Measurements from ENCODE around the gene LIPC.

The LIPC gene

GRCh38 chr15:58501006-58501405, 69.2 kb downstream of the LIPC start:
- no peak for DNase-seq

DNA sequence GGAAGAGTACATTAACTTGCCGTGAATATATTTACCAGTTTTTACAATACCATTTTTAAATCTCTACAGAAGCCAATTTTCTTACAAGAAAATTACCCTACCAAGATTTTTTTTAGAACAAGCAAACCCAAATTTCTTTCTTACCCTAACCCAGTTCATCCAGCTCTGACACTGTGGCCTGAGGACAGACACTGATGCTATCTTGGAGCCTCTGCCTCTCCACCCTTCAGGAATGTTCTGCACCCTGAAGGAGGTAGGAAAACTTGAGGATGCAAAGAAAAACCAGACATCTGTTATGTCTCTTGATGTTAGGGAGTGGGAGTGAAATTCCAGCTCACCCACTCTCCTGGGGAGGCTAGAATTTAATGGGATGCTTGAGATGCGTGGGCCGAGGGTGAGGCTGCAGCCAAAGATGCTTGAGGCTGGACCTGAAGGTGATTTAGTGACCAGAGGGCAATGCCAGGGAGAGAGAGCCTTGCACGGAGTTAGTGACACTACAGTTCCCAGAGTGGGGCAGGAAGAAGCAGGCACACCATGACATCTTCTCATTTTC, 69.9 kb downstream of the LIPC start:
- DNase-seq = no peak

DNA sequence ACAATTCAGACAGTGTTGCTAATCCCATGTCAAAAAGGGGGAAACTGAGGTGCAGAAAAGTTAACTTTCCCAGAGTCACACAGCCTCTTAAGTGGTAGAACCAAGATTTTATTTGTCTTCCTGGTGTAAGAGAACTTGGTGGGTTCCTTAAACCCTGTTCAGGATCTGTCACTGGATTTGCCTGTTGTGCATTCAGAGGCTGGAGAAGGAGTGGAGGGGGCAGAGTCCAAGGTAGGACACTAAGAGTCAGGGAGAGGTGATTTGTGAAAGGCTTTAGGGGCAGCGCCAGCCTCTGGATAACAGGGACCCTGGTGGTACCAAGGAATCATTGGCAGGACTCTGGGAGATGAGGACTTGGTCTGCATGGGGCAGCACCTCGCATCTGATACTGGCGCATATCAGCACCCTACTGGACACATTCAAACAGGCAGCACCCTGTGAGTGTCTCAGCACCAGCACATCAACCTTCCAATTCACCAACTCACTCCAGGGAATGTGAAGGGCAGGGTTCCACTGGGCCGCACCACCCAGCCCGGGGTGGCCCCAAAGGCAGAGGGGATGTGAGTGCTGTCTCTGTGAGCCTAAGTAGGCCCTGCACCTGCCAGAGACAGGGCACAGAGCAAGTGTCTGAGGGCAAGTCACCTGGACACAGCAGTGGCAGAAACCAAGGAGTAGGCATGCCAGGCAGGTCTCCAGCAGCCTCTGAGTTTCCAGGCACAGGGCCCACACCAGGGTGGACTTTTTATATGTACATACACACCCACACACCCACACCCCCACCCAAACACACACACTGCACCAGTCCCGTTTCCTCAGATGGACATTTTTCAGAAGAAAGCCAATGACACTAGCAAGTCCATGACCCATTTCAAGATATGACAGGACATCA, 71.6 kb downstream of the LIPC start:
- no peak for DNase-seq

GRCh38 chr15:58504674-58505234, 73.0 kb downstream of the LIPC start:
- DNase-seq = no peak

- DNase-seq = no peak
Measured at GRCh38 chr15:58505581-58505980, 73.8 kb downstream of the LIPC start.

DNA sequence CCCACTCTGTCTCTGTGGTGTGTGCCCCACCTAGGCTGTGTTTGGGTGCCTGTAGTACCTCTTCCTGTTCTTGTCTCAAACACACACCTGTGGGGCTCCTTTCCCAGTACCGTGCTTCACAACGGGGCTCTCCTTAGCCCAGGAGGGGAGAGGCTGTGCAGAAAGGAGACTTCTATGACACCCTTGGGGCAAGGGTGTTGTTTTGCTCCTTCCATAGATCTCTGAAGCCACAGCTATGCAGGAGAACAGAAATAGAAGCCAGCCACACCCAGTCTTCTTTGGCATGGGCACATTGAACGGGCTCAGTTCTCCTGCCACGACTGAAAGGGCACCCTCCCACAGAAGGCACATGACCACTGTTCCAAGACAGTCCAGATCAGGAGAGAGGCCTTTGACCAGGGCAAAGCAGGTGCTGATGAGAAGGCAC, 74.3 kb downstream of the LIPC start:
- no peak for DNase-seq

GRCh38 chr15:58506783-58507668, 75.2 kb downstream of the LIPC start:
- no peak for DNase-seq

DNA sequence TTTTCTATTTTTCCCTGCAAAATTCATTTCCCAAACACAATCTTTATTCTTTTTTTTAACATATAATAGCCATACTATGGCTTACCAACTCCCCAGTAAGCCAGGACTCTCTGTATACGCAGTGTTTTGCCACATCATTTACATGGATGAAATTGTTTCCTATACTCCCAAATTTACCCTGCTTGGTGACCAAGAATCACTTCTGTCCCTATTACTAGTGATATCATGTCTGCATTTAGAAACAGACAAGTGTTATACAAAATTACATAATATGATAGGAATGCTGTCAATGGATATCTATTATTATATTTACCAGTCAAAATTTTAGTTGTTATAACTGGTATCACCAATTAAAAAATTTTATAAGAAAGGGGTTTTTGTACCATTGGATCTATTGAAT, 77.8 kb downstream of the LIPC start:
- DNase-seq = no peak

- no peak for DNase-seq
Measured at GRCh38 chr15:58510715-58511598, 79.2 kb downstream of the LIPC start.

DNA sequence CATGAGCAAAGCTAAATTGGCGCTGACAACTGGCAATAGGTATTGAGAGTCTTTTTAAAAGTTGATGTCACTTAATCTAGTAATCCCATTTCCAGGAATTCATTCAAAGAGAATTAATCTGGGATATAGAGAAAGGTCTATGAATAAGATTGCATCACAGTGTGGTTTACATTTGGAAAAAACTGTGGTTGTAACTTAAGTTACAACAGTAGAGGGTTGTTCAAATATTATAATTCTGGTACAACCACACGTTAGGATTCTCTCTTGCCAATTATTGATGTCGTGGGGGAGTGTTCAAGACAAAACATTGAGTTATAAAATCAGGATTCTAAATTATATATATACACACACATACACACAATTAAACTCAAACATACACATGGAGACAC, 79.8 kb downstream of the LIPC start:
- no peak for DNase-seq

DNA sequence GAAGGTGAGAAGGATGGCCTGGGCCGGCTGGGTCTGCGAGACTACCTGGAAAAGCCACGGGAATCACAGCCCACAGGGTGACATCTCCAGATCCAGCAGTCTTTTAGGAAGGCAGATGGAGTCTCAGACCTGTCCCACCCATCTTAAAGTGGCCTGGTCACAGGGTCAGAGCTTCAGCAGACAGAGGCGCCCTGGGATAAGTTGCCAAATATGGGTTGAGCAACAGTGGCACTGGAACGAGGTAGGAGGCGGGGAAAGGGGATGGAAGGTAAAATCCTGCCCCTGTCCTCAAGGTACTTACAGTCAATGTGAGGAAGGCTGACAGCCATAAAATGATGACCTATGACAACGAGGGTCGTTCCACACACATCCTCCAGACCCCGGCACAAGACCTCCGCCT, 80.7 kb downstream of the LIPC start:
- no peak for DNase-seq

GRCh38 chr15:58513008-58513407, 81.2 kb downstream of the LIPC start:
- no peak for DNase-seq

DNA sequence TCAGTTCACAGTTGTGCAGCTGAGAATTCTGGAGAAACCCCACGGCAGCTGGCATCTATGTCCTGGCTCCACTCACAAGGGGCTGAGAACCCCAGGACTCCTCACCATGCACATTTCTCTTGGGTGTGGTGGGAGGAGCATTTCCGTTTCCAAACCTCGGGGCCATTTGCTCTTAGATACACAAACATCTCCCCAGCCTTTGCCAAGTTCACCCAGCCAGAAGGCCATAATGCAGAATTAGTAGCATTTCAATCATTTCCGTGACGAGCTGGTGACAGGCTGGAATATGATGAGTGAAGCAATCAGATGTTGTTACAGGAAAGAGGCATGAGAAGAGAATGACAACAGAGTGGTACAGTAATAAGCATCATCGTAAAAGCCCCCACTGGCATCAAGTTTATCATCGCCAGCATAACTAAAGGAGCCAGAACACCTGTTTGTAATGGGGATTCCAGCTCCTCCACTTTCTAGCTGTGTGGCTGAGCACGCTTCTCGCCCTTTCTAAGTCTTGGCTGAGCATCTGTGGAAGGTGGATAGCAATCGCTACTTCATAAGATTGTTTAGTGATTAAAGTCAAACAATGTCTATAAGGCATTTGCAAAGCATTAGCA, 82.0 kb downstream of the LIPC start:
- no peak for DNase-seq

GRCh38 chr15:58515807-58516206, 84.0 kb downstream of the LIPC start:
- peak; percentile 9 to 12 for DNase-seq

GRCh38 chr15:58517252-58517681, 85.5 kb downstream of the LIPC start:
- DNase-seq = no peak

- no peak for DNase-seq
Measured at GRCh38 chr15:58517682-58518525, 86.1 kb downstream of the LIPC start.

- DNase-seq = no peak
Measured at GRCh38 chr15:58518626-58519025, 86.8 kb downstream of the LIPC start.

DNA sequence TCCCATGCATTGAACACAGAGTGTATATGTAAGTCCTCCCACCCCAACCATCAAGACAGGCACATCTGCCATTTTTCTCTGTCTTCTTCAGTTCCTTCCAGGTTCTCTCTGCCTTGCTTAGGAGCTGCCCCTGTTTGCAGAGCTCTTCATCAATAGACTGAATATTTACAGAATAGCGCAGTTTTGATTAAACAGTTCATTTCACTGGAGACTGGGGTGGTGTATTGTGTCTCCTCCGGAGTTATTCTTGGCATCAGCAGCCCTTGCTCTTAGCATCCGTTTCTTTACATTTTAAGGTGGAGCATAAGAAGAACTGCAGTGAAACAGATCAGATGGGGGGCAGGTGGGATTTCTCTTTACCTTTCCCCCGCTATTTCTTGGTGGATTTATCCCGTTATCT, 87.7 kb downstream of the LIPC start:
- DNase-seq = no peak

GRCh38 chr15:58520464-58520863, 88.7 kb downstream of the LIPC start:
- no peak for DNase-seq

- no peak for DNase-seq
Measured at GRCh38 chr15:58520936-58521292, 89.1 kb downstream of the LIPC start.
